ENCODE data around the gene LRRC32.

DNA sequence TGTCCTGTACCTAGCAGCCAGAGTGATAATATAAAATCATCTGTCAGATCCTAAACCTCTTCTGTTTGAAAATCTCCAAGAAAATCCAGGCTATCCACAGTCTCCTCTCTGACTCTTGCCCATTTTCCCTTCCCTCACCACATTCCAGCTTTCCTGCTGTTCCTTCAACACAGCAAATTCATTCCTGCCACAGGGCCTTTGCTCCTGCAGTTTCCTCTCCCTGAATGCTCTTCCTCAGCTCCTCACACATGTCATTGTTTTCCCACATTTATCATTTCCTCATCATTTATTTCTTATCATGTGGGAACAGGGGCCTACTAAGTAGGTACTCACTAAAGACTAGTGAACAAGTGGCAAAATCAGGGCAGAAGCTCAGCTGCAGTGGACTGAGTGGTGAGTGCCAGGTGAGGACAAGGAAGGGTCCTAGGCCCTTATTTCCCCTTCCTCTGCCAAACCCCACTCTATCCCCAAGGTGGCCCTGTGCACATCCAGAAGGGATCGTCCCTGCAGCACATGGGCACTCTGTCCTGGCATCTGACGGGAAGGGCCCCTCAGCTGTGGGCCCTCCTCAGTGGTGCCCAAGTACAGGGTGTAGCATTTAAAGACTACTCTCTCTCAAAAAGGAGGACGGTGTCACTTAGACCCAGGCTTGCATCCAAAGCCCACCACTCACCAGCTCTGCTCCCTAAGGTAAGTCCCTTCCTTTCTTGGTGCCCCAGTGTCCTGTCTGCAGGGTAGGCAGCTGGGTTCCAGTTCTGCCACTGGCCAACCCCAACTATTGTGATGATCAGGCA lies 2.0 kb downstream of the LRRC32 start:
- TF ChIP-seq, protein P1, sequence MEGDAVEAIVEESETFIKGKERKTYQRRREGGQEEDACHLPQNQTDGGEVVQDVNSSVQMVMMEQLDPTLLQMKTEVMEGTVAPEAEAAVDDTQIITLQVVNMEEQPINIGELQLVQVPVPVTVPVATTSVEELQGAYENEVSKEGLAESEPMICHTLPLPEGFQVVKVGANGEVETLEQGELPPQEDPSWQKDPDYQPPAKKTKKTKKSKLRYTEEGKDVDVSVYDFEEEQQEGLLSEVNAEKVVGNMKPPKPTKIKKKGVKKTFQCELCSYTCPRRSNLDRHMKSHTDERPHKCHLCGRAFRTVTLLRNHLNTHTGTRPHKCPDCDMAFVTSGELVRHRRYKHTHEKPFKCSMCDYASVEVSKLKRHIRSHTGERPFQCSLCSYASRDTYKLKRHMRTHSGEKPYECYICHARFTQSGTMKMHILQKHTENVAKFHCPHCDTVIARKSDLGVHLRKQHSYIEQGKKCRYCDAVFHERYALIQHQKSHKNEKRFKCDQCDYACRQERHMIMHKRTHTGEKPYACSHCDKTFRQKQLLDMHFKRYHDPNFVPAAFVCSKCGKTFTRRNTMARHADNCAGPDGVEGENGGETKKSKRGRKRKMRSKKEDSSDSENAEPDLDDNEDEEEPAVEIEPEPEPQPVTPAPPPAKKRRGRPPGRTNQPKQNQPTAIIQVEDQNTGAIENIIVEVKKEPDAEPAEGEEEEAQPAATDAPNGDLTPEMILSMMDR (IDR thresholded peaks at IDR 0.05 in 4 of 5, conservative IDR thresholded peaks at IDR 0.05 in 1 of 5), result no peak
- TF ChIP-seq POLR2A (IDR thresholded peaks at IDR 0.05), result no peak
